Right lobe of liver (tissue), 4 donors: ENCODE data around the gene RFX4.

Source experiments
- POLR2A ChIP-seq: fragments of 450-650 bp; IDR thresholded peaks from one replicate; pipeline ENCODE4 v1.6.1; 2017; ENCODE audit warnings: antibody characterized with exemption, mild to moderate bottlenecking
- TF ChIP-seq, protein P1 (sequence below), 4 donors: fragments of 200-600 bp in 3 of 4; fragments of 450-650 bp in 1 of 4; IDR thresholded peaks; one replicate each; pipeline versions ENCODE4 v1.5.1 to v1.8.0; 2016 to 2022; ENCODE audit warnings: antibody characterized with exemption in 4 of 4, mild to moderate bottlenecking in 2 of 4
- donor health status: DM: no; HTN: no; CAD: no.
- donor health status: DM: no; HTN: no; CAD: no.
- donor health status: DM: no; HTN: yes; CAD: no.

DNA sequence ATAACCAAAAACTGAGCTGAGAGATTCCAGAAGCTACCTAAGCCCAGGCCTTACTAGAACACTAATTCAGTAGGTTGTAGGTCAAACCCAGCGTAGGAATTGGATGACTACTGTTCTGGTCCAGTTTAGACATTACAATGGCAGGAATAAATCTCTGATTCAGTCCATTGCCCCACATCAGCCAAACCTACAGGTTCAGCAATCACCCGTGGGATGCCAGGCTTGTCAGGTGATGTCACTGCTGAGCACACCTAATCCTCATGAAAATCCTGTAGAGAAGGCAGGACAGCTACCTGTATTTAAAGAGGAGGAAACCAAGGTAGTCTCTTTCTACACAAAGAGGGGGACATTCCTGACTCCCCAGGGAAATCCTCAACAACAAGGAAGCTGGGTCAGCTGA lies 63.7 kb downstream of the RFX4 start:
- TF ChIP-seq, protein P1, sequence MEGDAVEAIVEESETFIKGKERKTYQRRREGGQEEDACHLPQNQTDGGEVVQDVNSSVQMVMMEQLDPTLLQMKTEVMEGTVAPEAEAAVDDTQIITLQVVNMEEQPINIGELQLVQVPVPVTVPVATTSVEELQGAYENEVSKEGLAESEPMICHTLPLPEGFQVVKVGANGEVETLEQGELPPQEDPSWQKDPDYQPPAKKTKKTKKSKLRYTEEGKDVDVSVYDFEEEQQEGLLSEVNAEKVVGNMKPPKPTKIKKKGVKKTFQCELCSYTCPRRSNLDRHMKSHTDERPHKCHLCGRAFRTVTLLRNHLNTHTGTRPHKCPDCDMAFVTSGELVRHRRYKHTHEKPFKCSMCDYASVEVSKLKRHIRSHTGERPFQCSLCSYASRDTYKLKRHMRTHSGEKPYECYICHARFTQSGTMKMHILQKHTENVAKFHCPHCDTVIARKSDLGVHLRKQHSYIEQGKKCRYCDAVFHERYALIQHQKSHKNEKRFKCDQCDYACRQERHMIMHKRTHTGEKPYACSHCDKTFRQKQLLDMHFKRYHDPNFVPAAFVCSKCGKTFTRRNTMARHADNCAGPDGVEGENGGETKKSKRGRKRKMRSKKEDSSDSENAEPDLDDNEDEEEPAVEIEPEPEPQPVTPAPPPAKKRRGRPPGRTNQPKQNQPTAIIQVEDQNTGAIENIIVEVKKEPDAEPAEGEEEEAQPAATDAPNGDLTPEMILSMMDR (IDR thresholded peaks at IDR 0.05) = no peak
- TF ChIP-seq POLR2A = no peak
